COLO668 (cell line): ENCODE results near the gene LPIN1.
"Not testable (repeated sequence)": the region's sequence is repeated elsewhere in the genome, so short reads cannot be mapped to it uniquely, and the experiment has no call there.

Experiments used
- DNase-seq: peaks from one replicate; lab custom pipeline; 2025; ENCODE audit not compliant: unreplicated experiment; lab: John Stamatoyannopoulos, UW

Gene LPIN1

DNA sequence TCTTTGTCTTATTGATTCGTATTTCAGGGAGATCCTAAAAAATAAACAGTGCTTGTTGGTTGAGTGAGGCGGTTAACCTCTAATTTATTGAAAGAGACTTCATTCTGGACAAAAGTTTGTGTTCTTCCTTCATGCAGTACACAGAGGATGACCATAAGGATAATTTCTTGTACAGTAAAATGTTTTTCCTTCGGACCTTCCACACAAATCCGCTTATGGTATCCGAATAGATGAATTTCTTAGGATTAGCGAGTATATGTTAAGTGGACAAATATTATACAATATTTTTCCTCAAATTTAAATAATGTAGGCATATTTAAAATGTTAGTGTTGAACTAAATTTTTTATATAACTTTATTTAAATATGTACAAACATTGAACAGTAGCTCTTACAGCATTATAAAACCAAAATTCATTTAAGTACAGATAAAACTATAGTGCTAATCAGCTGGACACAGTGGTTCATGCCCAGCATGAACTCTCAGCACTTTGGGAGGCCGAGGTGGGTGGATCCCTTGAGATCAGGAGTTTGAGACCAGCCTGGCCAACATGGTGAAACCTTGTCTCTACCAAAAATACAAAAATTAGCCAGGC lies 84.4 kb downstream of the LPIN1 start:
- no peak for DNase-seq

DNA sequence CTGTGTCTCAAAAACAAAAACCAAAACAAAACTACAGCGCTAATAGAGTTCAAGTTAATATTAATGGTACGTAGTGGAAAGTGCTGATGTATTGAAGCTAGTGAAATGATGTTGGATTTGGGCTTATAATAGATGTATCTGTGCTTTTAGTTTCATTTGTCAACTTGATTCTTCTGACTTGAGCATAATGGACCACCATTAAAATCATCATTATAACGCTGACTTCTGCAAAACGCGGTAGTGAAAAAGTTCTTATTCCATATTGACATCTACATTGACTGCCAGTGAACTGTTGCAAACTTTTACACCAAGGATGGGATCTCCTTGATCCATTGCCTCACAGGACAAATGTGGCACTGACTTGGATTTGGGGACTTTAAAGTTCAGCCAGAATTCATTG lies 85.0 kb downstream of the LPIN1 start:
- DNase-seq: no peak

DNA sequence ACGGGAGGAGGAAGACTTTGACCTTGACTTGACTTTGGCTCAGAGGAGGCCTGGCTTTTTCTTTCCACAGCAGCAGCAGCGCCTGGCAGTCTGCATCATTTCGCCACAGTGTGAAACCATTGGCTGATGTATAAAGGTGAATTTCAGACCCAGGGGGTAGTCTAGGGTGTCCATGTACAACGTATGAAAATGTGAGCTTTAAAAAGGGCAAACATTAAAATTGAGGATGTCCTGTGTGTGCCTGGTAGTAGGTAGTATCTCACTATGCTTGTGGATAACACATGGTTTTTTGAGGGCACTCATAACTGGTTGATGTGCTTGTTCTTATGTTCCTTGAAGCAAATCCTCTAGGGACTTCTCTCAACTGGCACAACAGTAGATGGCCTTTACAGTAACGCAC lies 86.1 kb downstream of the LPIN1 start:
- no peak for DNase-seq

GRCh38 chr2:11833601-11834000 lies 87.2 kb downstream of the LPIN1 start:
- no peak for DNase-seq

GRCh38 chr2:11835403-11835802 lies 89.0 kb downstream of the LPIN1 start:
- DNase-seq: no peak

DNA sequence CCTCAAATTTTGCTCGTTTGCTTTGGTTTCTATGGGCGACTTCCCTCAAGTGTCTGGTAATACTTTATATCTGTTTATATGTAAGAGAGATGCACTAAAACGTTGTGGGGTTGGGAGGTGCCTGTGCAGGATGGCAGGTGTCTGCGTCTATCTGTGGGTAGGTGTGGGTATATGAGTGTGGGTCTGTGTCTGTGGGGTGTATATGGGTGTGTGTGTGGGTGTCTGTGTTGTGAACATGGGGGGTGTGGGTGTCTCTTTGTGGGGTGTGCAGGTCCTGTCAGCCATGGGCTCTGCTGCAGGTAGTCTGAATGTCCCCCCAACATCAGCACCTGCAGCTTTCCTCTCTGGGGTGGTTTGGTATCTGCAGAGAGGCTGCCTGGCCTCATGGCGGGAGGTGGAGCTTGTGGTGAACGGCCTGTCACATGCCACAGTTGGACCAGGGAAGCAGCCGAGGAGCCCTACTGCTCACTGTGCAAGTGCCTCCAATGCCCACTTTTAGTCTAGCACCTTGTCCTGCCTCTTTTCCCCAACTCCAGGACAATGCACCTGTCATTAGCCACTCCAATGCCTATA lies 90.3 kb downstream of the LPIN1 start:
- DNase-seq: no peak

GRCh38 chr2:11837875-11838734 lies 91.7 kb downstream of the LPIN1 start:
- no peak for DNase-seq

DNA sequence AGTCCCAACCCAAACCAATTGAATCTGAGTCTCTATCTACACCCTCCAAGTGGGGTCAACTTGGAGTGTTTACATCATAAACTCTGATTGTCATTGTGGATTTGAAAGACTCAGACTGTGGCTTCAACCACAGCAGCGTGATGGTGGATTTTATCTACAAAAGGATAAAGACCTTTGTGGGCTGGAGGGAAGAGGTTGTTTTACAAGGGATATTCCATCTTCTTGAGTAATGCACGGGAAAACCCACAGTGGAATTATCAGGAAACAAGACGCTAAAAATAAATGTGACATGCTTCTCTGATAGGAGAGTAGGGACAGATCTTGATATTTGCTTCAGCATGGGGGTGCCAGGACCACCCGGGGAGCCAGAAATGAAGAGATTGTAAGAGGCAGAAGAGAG lies 93.5 kb downstream of the LPIN1 start:
- DNase-seq: no peak

GRCh38 chr2:11842336-11842735 lies 95.9 kb downstream of the LPIN1 start:
- no peak for DNase-seq

DNA sequence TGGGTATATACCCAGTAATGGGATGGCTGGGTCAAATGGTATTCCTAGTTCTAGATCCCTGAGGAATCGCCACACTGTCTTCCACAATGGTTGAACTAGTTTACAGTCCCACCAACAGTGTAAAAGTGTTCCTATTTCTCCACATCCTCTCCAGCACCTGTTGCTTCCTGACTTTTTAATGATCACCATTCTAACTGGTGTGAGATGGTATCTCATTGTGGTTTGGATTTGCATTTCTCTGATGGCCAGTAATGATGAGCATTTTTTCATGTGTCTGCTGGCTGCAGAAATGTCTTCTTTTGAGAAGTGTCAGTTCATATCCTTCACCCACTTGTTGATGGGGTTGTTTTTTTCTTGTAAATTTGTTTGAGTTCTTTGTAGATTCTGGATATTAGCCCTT lies 98.4 kb downstream of the LPIN1 start:
- not testable (repeated sequence) for DNase-seq

GRCh38 chr2:11847935-11848334 lies 101.5 kb downstream of the LPIN1 start:
- DNase-seq: not testable (repeated sequence)

DNA sequence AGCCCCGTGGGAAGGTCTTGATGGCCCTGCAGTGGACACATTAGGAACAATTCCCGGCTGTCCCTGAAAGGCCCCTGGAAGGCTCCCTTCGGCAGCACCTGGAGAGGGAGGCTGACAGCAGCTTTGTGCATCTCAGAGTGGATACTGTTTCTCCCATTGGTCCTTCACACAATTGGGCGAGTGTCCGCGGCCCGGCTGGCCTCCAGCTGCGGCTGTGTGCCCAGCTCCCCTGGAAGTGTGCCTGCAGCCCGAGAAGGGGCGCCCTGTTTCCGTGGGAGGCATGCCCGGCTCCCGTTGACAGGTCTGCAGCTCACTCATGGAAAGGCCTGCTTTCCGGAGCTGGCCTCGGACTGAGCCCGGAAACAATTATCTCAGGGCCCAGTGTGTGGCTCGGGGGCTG lies 103.7 kb downstream of the LPIN1 start:
- DNase-seq: no peak

DNA sequence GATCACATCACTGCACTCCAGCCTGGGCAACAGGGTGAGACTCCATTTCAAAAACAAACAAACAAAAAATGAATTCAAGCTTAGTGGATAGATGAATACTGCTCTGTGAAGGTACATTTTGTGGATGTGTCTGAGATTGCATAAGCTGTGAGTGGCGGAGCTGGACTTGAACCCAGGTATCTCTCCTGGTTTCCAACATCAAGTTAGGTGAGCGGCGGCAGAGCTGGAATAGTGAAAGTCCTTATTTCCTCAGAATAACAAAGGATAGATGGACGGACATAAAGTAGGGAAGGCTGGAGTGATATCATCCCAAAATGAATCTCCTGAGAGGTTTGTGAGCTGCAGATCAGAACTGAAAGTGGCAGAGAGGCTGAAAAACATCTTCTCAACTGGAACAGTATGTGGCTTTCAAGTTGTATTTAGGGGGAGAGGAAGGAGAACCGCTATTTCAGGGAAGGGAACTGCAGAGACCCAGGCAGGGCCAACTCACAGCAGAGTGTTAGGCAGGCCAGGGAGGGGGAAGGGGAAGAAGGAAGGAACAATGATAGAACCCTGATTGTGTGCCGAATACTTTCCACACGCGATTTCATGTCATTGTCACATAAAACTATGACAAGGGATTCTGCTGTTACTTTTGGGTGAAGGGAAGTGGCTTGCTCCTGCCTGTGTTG lies 106.2 kb downstream of the LPIN1 start:
- no peak for DNase-seq

DNA sequence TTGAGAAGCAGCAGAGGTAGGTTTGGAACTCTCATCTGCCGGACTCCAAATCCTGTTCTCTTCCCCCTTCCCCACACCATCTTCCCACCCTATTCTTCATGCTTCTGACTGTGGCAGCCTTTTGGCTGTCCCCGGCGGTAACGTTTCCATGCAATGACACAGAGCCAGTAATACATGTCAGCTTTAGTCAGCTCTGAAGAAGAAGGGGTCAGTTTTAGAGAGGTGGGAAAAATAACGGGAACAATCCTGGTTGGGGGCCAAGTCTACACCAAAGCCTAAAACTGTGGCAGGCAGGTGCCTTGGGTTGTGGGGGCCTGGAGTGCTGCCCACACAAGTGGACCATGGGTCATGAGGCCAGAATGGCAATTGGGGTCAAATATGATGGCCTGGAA lies 106.8 kb downstream of the LPIN1 start:
- no peak for DNase-seq

DNA sequence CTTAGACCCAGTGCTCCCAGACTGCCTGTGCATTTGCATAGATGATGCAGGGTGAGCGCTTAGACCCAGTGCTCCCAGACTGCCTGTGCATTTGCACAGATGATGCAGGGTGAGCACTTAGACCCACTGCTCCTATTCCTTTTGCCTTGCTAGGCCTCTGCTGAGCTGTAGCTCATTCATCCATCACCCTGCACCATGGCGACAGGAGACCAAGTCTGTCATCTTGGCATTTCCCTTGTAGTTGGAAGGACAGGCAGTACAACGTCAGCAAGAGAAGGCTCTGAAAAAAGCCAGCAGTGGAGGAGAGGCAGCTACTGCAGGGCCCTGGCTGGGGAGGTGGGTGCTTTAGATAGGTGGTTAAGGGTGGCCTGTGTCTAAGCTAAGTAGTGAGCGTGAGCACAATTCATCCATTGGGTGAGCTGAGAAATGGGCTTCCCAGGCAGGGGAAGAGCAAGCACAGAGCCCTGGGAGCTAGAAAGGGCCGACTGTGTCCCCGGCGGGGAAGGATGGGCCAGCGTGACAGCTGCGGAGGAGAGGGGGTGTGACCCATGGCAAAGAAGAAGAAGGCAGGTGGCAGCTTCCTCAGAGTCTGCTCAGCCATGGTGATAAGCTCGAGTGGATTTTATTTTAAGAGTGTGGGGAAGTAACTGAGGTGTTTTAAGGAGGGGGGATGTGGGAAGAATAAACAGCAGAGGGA lies 108.8 kb downstream of the LPIN1 start:
- no peak for DNase-seq

DNA sequence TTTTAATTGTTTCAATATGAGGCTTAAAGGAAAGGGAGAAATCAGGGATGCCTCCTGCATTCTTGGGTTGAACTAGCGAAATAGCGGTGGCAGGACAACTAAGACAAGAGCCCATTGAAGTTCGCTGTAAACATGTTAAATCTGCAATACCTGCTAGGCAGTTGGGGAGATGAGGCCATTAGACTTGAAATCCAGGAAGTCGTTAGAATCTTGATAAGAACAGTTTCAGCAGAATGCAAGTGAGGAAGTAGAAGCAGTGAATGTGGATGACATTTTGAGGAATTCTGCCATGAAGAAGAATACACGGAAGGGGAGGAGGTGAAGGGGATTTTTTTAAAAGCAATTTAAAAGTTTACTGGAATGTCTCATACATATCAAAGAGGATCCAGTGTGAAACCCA lies 109.7 kb downstream of the LPIN1 start:
- no peak for DNase-seq

DNA sequence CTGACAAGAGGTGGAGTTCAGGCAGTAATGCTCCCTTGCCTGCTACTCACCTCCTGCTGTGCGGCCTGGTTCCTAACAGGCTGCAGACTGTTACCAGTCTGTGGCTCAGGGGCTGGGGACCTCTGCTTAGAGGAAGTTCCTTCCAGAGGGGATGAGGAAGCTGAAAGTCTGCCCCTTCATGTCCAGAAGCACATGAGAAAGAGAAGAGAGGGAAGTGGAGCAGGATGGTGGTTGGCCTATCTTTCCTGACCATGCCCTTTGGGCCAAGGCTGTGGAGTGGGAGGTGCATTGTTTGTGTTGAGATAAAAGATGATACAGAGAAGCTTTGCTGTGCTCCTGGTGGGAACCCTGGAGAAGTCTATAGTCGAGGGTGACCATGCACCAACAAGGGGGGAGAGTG lies 112.5 kb downstream of the LPIN1 start:
- no peak for DNase-seq

GRCh38 chr2:11859975-11860374 lies 113.5 kb downstream of the LPIN1 start:
- DNase-seq: not testable (repeated sequence)

DNA sequence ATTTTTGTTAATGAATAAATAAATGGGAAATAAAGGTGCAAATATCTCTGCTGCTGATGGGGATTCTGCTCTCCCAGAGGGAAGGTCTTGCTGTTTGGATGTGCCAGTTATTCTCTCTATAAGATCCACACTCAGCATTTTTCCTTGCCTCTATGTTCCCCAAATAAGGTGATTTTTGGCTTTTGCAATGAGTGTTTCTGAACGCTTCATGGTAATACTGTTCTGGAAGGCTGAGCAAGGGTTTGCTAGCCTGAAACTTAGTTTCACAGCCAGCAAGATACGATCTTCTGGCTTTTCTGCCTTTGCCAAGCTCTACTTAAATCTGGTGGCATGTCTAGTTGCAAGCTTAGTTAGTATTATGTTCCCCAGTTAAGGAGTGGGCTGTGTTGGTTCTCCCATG lies 114.6 kb downstream of the LPIN1 start:
- no peak for DNase-seq

- no peak for DNase-seq
Observed at GRCh38 chr2:11862049-11862448, 115.6 kb downstream of the LPIN1 start.

DNA sequence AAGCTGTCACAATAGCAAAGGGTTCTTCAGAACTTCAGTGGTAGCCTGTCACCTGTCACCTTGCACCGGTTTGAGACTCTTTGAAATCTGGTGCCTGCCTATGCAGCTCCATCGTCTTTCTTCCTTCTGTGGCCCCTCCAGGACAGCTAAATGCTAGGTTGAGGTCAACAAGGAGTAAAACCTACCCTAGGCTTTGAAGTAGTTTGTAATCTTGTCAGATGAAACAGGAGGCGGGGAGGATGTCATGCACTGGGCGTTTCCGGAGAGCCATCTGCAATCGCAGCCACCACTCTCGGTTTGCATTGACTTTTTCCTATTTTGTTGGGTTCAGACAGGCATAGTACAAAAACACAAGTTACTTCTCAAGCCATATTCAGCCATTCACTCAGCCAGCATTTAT lies 116.7 kb downstream of the LPIN1 start:
- no peak for DNase-seq
